ENCODE measurements around the gene VAV3.

VAV3 gene

DNA sequence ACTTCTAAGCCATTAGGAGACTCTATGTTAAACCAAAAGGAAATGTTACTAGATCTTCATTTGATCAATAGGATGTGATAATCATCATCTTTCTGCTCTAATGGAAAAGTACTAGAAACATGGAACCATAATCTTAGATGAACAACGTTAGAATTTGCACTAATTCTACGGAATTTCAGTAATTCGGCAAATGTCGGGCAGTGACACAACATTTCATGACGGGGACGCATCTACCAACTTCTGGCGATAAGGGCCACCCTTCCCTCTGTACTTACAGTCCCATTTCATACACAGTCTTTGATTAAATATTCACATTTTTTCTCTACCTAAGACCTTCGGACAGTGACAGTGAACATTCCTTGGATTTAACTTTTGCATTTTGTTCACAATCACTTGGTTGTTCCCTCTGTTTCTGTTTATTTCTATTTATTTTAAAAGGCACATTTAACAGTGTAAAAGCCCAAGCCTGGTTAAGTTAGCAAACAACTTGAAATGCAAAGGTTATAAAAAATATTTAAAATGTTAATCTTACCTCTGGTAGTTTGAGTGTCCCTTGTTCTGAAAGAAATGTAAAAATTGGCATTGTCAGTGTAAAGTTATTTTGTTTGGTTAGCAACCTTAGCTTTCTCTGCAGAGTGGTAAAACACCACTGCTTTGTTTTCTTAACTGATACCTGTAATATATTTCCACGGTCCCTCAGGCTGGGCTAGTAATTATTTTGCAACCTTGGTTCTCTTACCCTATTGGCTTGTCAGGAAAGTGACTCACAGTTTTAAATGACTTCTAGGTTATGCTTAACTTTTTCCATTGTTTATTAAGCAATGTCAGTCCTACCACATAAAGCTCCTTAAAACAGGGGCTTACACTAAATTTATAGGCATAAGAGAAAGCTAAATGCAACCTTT is 276.9 kb downstream of the VAV3 start:
- Histone ChIP-seq H3K27ac (ENCODE audit: low read length) (no peak overlapping the region), H3K4me3 (ENCODE audit: low read length) (no peak overlapping the region), H3K4me1 (ENCODE audit: control insufficient read depth, low read depth, low read length) (peaks cover 3% of the 10 kb centered on the region), H3K27me3 (ENCODE audit: control insufficient read depth, insufficient read depth, low read length) (no peaks in the 10 kb centered on the region), H3K9ac (ENCODE audit: low read length) (no peak overlapping the region), H3K36me3 (ENCODE audit: control insufficient read depth, low read depth, low read length) (no peaks in the 10 kb centered on the region), H3K9me3 (ENCODE audit: control insufficient read depth, low read depth, low read length) (no peaks in the 10 kb centered on the region)

DNA sequence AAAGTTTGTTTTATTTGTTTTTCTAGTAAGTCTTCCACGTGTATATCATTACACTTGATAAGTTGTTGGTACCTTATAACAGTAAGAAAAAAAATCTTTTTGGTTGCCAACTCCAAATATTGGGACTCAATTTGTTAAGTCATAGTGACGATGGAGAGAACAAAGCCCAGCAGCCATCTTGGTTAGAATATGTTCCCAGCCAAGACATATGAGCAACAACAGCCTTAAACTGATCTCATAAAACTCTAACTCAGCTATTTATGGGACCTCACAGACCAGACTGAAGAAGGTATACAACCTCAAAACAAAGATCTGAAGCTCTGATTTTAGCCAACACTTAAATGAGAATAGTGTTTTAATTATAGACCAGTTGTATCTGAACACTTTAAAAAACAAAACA is 281.3 kb downstream of the VAV3 start:
- Histone ChIP-seq H3K36me3 (ENCODE audit: control insufficient read depth, low read depth, low read length) (no peaks in the 10 kb centered on the region), H3K9me3 (ENCODE audit: control insufficient read depth, low read depth, low read length) (no peaks in the 10 kb centered on the region), H3K27me3 (ENCODE audit: control insufficient read depth, insufficient read depth, low read length) (no peaks in the 10 kb centered on the region), H3K9ac (ENCODE audit: low read length) (no peak overlapping the region), H3K4me1 (ENCODE audit: control insufficient read depth, low read depth, low read length) (peaks cover 7% of the 10 kb centered on the region), H3K4me3 (ENCODE audit: low read length) (no peak overlapping the region), H3K27ac (ENCODE audit: low read length) (no peak overlapping the region)

DNA sequence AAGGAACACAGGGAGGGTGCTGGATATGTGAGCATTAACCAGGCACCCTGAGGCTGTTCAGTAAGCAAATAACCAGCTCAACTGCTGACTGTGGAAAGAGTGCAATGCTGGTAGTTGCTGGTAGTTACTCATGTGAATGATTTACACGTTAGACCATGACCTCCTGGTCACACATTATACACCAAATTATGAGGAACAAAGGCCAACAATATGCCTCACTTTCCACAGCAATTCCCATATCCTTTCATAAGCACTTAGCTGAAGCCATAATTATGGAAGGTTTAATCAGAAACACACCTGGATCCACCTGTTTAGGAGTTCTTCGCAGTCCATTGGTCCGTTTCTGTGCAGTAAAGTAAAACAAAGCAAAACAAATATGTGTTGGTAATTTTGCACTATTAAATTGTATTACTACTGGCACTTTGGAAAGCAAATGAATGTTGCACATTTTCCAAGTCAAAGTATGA is 281.8 kb downstream of the VAV3 start:
- Histone ChIP-seq H3K27ac (ENCODE audit: low read length) (no peak overlapping the region), H3K36me3 (ENCODE audit: control insufficient read depth, low read depth, low read length) (no peaks in the 10 kb centered on the region), H3K4me3 (ENCODE audit: low read length) (no peak overlapping the region), H3K4me1 (ENCODE audit: control insufficient read depth, low read depth, low read length) (peaks cover 6% of the 10 kb centered on the region), H3K27me3 (ENCODE audit: control insufficient read depth, insufficient read depth, low read length) (no peaks in the 10 kb centered on the region), H3K9ac (ENCODE audit: low read length) (no peak overlapping the region), H3K9me3 (ENCODE audit: control insufficient read depth, low read depth, low read length) (no peaks in the 10 kb centered on the region)

DNA sequence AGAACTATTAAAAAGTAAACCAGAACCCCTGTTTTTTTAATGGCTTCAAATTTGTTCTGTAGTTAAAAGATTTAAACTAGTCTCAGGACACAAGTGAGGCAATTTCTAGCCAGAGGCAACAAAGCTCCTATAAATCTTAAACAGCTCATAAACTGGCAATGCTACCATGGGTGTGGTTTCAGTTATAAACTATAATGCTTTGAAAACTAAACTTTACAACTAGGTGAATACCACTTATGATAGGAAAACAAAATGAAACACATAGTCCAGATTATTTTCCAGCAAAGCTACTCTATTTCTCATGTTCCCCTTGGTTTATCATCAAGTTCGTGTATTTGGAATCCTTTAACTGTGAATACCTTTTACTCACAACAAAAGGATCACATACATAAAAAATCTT is 282.5 kb downstream of the VAV3 start:
- Histone ChIP-seq H3K9ac (ENCODE audit: low read length) (no peak overlapping the region), H3K27me3 (ENCODE audit: control insufficient read depth, insufficient read depth, low read length) (no peaks in the 10 kb centered on the region), H3K4me3 (ENCODE audit: low read length) (no peak overlapping the region), H3K9me3 (ENCODE audit: control insufficient read depth, low read depth, low read length) (no peaks in the 10 kb centered on the region), H3K27ac (ENCODE audit: low read length) (no peak overlapping the region), H3K36me3 (ENCODE audit: control insufficient read depth, low read depth, low read length) (no peaks in the 10 kb centered on the region), H3K4me1 (ENCODE audit: control insufficient read depth, low read depth, low read length) (peaks cover 6% of the 10 kb centered on the region)

DNA sequence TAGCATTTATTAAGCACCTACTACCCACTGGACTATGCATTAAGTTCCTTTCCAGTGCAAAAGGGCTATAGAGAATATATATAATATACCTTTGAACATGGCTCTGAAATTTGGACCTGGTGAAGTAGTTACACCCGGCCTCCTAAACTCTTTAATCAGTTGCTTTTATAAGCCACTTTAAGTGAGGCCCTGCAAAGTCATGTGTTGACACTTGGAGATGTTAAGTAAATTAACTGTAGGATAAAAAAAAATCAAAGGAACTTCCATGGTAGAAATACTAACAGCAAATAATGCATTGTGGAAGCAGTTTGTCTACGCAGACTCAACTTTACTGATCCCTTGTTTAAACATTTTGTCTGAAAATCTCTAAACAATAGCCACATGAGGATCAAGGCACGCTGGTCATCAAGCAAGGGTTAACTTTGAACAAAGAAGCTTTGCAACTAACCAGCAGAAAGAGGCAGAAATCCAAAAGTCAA is 283.9 kb downstream of the VAV3 start:
- peaks cover 6% of the 10 kb centered on the region for H3K4me1 ChIP-seq (ENCODE audit: control insufficient read depth, low read depth, low read length)
- no peaks in the 10 kb centered on the region for H3K27me3 ChIP-seq (ENCODE audit: control insufficient read depth, insufficient read depth, low read length)
- no peak overlapping the region for H3K9ac ChIP-seq (ENCODE audit: low read length)
- H3K4me3 ChIP-seq (ENCODE audit: low read length), result no peak overlapping the region
- no peaks in the 10 kb centered on the region for H3K36me3 ChIP-seq (ENCODE audit: control insufficient read depth, low read depth, low read length)
- no peak overlapping the region for H3K27ac ChIP-seq (ENCODE audit: low read length)
- H3K9me3 ChIP-seq (ENCODE audit: control insufficient read depth, low read depth, low read length), result no peaks in the 10 kb centered on the region

DNA sequence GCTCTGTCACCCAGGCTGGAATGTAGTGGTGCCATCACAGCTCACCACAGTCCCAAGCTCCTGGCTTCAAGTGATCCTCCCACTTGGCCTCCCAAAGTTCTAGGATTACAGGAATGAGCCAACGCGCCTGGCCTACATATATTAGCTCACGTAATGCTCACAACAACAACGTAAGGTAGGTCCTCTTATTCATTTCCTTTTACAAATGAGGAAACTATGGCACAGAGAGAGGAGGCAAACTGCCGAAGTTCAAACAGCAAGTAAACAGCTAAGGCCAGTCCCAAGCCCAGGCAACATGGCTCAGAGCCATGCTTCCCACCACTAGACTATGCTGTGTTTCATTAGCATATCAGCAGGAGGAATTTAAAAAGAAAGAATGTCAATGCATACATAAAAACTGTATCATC is 284.4 kb downstream of the VAV3 start:
- Histone ChIP-seq H3K9me3 (ENCODE audit: control insufficient read depth, low read depth, low read length) (no peaks in the 10 kb centered on the region), H3K36me3 (ENCODE audit: control insufficient read depth, low read depth, low read length) (no peaks in the 10 kb centered on the region), H3K27me3 (ENCODE audit: control insufficient read depth, insufficient read depth, low read length) (no peaks in the 10 kb centered on the region), H3K4me1 (ENCODE audit: control insufficient read depth, low read depth, low read length) (peaks cover 6% of the 10 kb centered on the region), H3K9ac (ENCODE audit: low read length) (no peak overlapping the region), H3K27ac (ENCODE audit: low read length) (no peak overlapping the region), H3K4me3 (ENCODE audit: low read length) (no peak overlapping the region)

DNA sequence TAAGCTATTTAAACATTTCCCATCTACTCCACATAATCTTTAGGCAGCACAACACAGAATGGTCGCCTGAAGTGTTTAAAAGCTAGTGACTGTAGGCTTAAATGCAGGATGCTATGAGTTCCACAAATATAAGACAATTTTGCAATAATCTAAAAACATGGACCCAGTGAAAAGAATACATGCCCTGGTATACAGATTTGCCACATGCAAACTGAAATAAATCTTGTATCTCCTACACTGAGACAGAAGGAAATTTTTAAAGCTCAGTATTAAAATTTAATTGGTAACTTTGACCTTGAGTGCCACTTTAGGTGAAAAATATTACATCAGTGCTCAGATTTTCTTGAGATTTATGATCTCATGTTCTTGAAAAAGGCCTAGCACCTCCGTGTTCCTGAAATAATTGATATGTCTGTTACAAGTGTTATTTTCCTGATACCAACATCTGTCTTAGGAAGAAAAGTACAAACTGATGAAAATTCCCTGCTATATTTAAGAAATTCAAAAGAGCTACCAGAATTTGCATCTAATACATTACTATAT is 285.5 kb downstream of the VAV3 start:
- no peak overlapping the region for H3K9ac ChIP-seq (ENCODE audit: low read length)
- no peaks in the 10 kb centered on the region for H3K27me3 ChIP-seq (ENCODE audit: control insufficient read depth, insufficient read depth, low read length)
- no peak overlapping the region for H3K4me3 ChIP-seq (ENCODE audit: low read length)
- peaks cover 3% of the 10 kb centered on the region for H3K9me3 ChIP-seq (ENCODE audit: control insufficient read depth, low read depth, low read length)
- H3K4me1 ChIP-seq (ENCODE audit: control insufficient read depth, low read depth, low read length), result peaks cover 6% of the 10 kb centered on the region
- H3K36me3 ChIP-seq (ENCODE audit: control insufficient read depth, low read depth, low read length), result no peaks in the 10 kb centered on the region
- no peak overlapping the region for H3K27ac ChIP-seq (ENCODE audit: low read length)

DNA sequence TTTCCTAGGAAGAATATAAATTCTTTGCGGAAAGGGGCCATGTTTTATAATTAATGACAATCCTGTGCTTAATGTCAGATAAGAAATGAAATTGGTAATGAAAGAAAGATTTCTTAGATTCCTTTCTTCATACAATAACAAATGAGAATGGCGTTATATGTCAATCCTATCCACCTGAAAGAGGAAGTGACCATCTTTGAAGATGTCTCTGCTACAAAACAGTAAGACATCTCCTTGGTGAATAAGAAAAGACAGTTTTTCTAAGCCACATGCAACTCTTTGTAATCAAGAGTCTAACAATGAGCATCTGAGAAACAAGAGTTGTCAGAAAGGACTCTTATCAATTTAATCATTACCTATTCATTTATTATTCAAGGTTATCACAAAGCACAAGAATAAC is 286.0 kb downstream of the VAV3 start:
- Histone ChIP-seq H3K27ac (ENCODE audit: low read length) (no peak overlapping the region), H3K9ac (ENCODE audit: low read length) (no peak overlapping the region), H3K9me3 (ENCODE audit: control insufficient read depth, low read depth, low read length) (peaks cover 4% of the 10 kb centered on the region), H3K36me3 (ENCODE audit: control insufficient read depth, low read depth, low read length) (no peaks in the 10 kb centered on the region), H3K4me1 (ENCODE audit: control insufficient read depth, low read depth, low read length) (peaks cover 6% of the 10 kb centered on the region), H3K4me3 (ENCODE audit: low read length) (no peak overlapping the region), H3K27me3 (ENCODE audit: control insufficient read depth, insufficient read depth, low read length) (no peaks in the 10 kb centered on the region)

DNA sequence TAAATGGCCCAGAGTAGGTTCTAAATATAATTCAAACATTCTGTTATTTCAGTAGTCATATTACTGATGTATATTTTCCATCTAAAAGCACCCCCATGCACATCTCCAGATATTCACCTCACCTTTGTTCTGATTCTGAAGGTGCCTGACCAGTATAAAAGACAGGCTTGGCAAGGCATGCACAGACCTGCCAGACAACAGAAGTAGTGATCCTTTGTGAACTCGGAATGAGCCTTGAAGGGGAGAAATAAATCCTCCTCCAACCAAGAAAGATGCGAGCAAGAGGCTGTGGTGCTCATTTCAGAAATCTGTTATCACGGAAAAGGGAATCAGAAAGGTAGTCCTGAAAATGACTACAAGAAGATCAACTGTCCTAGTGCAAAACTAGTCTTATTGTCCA is 287.3 kb downstream of the VAV3 start:
- Histone ChIP-seq H3K36me3 (ENCODE audit: control insufficient read depth, low read depth, low read length) (no peaks in the 10 kb centered on the region), H3K27ac (ENCODE audit: low read length) (no peak overlapping the region), H3K9ac (ENCODE audit: low read length) (no peak overlapping the region), H3K4me1 (ENCODE audit: control insufficient read depth, low read depth, low read length) (peaks cover 6% of the 10 kb centered on the region), H3K27me3 (ENCODE audit: control insufficient read depth, insufficient read depth, low read length) (no peaks in the 10 kb centered on the region), H3K4me3 (ENCODE audit: low read length) (no peak overlapping the region), H3K9me3 (ENCODE audit: control insufficient read depth, low read depth, low read length) (peaks cover 4% of the 10 kb centered on the region)

DNA sequence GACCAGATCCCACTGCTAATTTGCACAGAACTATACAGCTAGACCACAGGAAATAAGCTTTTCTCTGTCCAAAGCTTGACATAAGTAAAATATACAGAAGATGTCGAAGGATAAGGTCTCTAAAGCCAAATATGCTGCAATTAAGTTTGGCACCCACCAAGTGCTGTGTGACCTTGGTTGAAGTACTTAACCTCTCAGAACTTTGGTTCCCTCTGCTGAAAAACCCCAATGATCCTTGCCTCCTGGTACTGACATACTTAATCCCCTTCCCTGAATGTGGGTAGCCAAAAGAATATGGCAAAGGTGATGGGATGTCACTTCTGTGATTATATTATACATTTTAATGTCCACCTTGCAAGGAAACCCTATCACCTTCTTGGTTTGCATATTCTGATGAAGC is 290.5 kb downstream of the VAV3 start:
- no peak overlapping the region for H3K27ac ChIP-seq (ENCODE audit: low read length)
- H3K4me1 ChIP-seq (ENCODE audit: control insufficient read depth, low read depth, low read length), result peaks cover 6% of the 10 kb centered on the region
- peaks cover 4% of the 10 kb centered on the region for H3K9me3 ChIP-seq (ENCODE audit: control insufficient read depth, low read depth, low read length)
- H3K4me3 ChIP-seq (ENCODE audit: low read length), result no peak overlapping the region
- no peaks in the 10 kb centered on the region for H3K27me3 ChIP-seq (ENCODE audit: control insufficient read depth, insufficient read depth, low read length)
- H3K36me3 ChIP-seq (ENCODE audit: control insufficient read depth, low read depth, low read length), result no peaks in the 10 kb centered on the region
- no peak overlapping the region for H3K9ac ChIP-seq (ENCODE audit: low read length)

DNA sequence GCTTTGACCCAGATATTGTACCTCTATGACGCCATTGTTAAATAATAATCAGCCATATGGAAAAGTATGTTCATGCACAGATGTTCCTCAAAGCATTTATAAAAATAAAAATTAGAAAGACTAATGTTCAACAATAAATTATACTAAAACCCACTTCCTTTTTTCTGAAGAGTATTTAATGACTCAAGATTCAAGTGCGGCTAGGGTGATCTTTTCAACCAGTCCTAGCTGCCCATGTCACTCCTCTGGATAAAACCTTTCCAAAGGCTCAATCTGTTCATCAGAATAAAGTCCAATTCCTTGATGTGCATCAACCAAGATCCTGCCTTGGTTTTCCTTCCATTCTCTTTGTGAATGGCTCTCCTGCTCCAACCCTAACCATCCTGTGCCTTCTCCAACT is 292.0 kb downstream of the VAV3 start:
- Histone ChIP-seq H3K4me1 (ENCODE audit: control insufficient read depth, low read depth, low read length) (no peaks in the 10 kb centered on the region), H3K36me3 (ENCODE audit: control insufficient read depth, low read depth, low read length) (no peaks in the 10 kb centered on the region), H3K27me3 (ENCODE audit: control insufficient read depth, insufficient read depth, low read length) (no peaks in the 10 kb centered on the region)

More for the DNA sequence above, 292.0 kb downstream of the VAV3 start:
- peaks cover 4% of the 10 kb centered on the region for H3K9me3 ChIP-seq (ENCODE audit: control insufficient read depth, low read depth, low read length)
- H3K4me3 ChIP-seq (ENCODE audit: low read length), result no peak overlapping the region
- no peak overlapping the region for H3K9ac ChIP-seq (ENCODE audit: low read length)
- no peak overlapping the region for H3K27ac ChIP-seq (ENCODE audit: low read length)
